ENCODE data around the gene ADAM22. TPM values are rescaled to one million over a fixed set of nuclear protein-coding genes. Genes with fewer than 3 reads are reported as not detected.

Gene ADAM22
- total and polyA plus RNA-seq, 7 donors: under 0.01 to 3.5 (median 1.4) TPM

- H3K9me3 ChIP-seq: no peaks in the 10 kb centered on the region
- no peaks in the 10 kb centered on the region for H3K27me3 ChIP-seq
- intact Hi-C loops (cut with DNase I): no loop called here
- no peaks in the 10 kb centered on the region for H3K4me1 ChIP-seq
- TF ChIP-seq POLR2A (IDR thresholded peaks at IDR 0.05) (no peak), POLR2AphosphoS5 (IDR thresholded peaks at IDR 0.05) (no peak), EP300 (IDR thresholded peaks at IDR 0.05) (no peak), CTCF (IDR thresholded peaks at IDR 0.05) (no peak)
- H3K36me3 ChIP-seq: no peaks in the 10 kb centered on the region
- no peak for DNase-seq
- H3K4me3 ChIP-seq: no peak overlapping the region
- no peak overlapping the region for H3K27ac ChIP-seq
These were observed 59.2 kb downstream of the ADAM22 start for GRCh38 chr7:87993269-87993668.

DNA sequence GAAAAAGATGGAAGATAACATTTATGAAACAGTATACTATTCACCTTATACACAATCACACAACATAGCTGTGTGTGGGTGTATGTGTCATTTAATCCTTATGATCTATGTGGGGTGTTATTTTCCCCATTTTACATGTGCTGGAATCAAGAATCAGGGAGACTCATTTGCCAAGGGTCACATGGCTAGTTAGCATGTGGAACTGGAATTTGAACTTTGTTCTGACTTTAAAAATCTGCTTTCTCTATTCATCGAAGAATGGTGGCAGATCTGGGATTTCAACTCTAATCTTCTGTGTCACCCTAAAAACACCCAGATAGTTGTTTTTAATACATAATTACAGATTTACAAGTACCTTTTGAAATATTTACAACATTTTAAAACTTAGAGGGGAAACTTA is 65.2 kb downstream of the ADAM22 start:
- no peaks in the 10 kb centered on the region for H3K4me1 ChIP-seq
- no peaks in the 10 kb centered on the region for H3K36me3 ChIP-seq
- H3K9me3 ChIP-seq: no peaks in the 10 kb centered on the region
- intact Hi-C loops (cut with DNase I): no loop called here
- H3K27ac ChIP-seq: no peak overlapping the region
- 68 to 71% methylated on average over 1 of the region's 1 CpG for WGBS, 2 donors
- TF ChIP-seq EP300 (IDR thresholded peaks at IDR 0.05) (no peak), POLR2A (IDR thresholded peaks at IDR 0.05) (no peak), CTCF (IDR thresholded peaks at IDR 0.05) (no peak), POLR2AphosphoS5 (IDR thresholded peaks at IDR 0.05) (no peak)
- H3K4me3 ChIP-seq: no peak overlapping the region
- no peaks in the 10 kb centered on the region for H3K27me3 ChIP-seq
- no peak for DNase-seq

DNA sequence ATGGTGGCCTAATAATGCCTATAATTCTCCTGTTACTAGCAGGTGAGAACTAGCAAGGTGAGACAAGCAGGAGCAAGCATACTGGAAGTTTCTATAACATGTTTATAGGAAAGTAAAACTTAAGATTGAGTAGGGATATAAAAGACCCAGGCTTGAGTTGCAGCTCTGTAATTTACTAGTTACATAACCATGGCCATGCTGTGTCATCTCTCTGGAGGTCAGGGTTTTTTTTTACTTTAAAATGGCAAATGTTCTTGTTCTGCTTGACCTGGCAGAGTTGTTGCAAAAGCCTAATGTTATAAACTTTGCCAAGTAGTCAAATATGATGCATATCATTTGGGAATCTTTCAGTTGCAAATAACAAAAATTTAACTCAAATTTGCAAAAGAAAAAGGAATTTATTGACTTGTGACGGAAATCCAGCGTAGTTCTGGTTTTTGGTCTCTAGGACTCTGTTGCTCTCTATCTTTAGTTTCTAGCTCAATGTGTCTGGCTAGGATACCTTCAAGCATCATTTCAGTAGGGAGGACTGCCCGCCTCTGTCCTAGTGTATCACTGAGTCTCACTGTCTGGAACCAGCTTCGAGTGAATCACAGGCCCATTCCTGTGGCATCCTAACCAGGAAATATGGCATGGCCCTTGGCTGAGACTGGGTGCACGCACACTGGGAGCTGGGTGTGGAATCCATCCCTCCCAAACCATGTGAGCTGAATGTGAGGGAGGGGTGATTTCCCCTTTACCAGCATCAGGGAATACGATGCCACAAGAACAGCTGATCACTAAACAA is 67.9 kb downstream of the ADAM22 start:
- no peak overlapping the region for H3K4me3 ChIP-seq
- intact Hi-C loops (cut with DNase I): no loop called here
- no peaks in the 10 kb centered on the region for H3K9me3 ChIP-seq
- H3K27me3 ChIP-seq: no peaks in the 10 kb centered on the region
- no peak for DNase-seq
- no peaks in the 10 kb centered on the region for H3K4me1 ChIP-seq
- no peaks in the 10 kb centered on the region for H3K36me3 ChIP-seq
- TF ChIP-seq EP300 (IDR thresholded peaks at IDR 0.05) (no peak), POLR2AphosphoS5 (IDR thresholded peaks at IDR 0.05) (no peak), CTCF (IDR thresholded peaks at IDR 0.05) (no peak), POLR2A (IDR thresholded peaks at IDR 0.05) (no peak)
- 93 to 96% methylated on average over 6 of the region's 6 CpGs for WGBS, 2 donors
- H3K27ac ChIP-seq: no peak overlapping the region

DNA sequence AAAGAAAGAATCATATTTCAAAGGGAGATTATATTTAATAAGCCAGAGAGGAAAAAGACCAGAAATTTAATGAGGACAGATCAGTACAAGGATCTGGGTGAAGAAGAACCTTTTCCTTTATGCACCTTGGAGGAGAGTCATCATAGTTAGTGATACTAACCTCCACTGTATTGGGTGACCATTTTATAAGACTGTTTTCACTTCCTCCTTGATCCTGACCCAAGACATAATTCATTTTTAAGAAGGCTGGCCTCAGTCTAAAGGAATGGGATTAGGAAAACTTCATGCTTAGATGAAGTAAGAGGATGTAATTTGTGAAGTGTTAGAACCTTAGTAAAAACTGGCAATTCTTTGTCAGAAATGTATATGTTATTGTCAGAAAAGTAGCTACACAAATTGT is 68.6 kb downstream of the ADAM22 start:
- no peak for DNase-seq
- Histone ChIP-seq H3K9me3 (no peaks in the 10 kb centered on the region), H3K4me1 (no peaks in the 10 kb centered on the region), H3K4me3 (no peak overlapping the region), H3K27ac (no peak overlapping the region), H3K27me3 (no peaks in the 10 kb centered on the region), H3K36me3 (no peaks in the 10 kb centered on the region)
- TF ChIP-seq POLR2A (IDR thresholded peaks at IDR 0.05): no peak
- no peak for TF ChIP-seq EP300 (IDR thresholded peaks at IDR 0.05)
- TF ChIP-seq POLR2AphosphoS5 (IDR thresholded peaks at IDR 0.05): no peak
- no peak for TF ChIP-seq CTCF (IDR thresholded peaks at IDR 0.05)
- intact Hi-C loops (cut with DNase I): no loop called here

- intact Hi-C loops (cut with DNase I): no loop called here
- TF ChIP-seq POLR2AphosphoS5 (IDR thresholded peaks at IDR 0.05) (no peak), CTCF (IDR thresholded peaks at IDR 0.05) (no peak), POLR2A (IDR thresholded peaks at IDR 0.05) (no peak), EP300 (IDR thresholded peaks at IDR 0.05) (no peak)
- DNase-seq: no peak
- H3K27ac ChIP-seq: no peak overlapping the region
- H3K9me3 ChIP-seq: no peaks in the 10 kb centered on the region
- H3K36me3 ChIP-seq: no peaks in the 10 kb centered on the region
- WGBS, 2 donors: 90 to 93% methylated on average over 3 of the region's 3 CpGs
- no peaks in the 10 kb centered on the region for H3K27me3 ChIP-seq
- no peaks in the 10 kb centered on the region for H3K4me1 ChIP-seq
- H3K4me3 ChIP-seq: no peak overlapping the region
These were observed 69.5 kb downstream of the ADAM22 start for GRCh38 chr7:88003581-88003980.
